Measurements from ENCODE around the gene FCGBP.

The FCGBP gene

GRCh38 chr19:39923862-39924261, 10.6 kb downstream of the FCGBP start:
- no peaks in the 10 kb centered on the region for H3K36me3 ChIP-seq (ENCODE audit: control insufficient read depth in 1 of 2, insufficient read depth in 2 of 2, low read length in 2 of 2)
- no peaks in the 10 kb centered on the region for H3K9me3 ChIP-seq (ENCODE audit: control insufficient read depth in 1 of 2, low read length in 2 of 2)
- no peaks in the 10 kb centered on the region for H3K27me3 ChIP-seq (ENCODE audit: control insufficient read depth in 1 of 2, insufficient read depth in 2 of 2, low read length in 2 of 2)
- no peak overlapping the region for H3K9ac ChIP-seq (ENCODE audit: low read depth in 1 of 2, low read length in 2 of 2)
- no peak overlapping the region for H3K4me3 ChIP-seq (ENCODE audit: low read depth in 1 of 2, low read length in 2 of 2)
- no peak overlapping the region for H3K27ac ChIP-seq (ENCODE audit: low read depth, low read length)
- no peaks in the 10 kb centered on the region for H3K4me1 ChIP-seq (ENCODE audit: control insufficient read depth in 1 of 2, insufficient read depth in 2 of 2, low read length in 2 of 2)

DNA sequence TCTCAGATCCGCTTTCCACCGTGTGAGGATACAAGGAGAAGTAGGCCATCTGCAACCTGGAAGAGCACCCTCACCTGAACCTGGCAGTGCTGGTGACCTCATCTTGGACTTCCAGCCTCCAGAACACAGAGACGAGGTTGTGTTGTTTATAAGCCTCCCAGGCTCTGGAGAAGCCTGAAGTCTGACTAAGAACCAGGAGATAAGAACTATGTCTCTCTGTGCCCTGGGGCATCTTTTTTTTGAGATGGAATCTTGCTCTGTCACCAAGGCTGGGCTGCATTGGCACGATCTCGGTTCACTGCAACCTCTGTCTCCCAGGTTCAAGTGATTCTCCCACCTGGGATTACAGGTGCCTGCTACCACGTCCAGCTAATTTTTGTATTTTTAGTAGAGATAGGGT, 14.5 kb downstream of the FCGBP start:
- no peaks in the 10 kb centered on the region for H3K36me3 ChIP-seq (ENCODE audit: control insufficient read depth in 1 of 2, insufficient read depth in 2 of 2, low read length in 2 of 2)
- no peaks in the 10 kb centered on the region for H3K9me3 ChIP-seq (ENCODE audit: control insufficient read depth in 1 of 2, low read length in 2 of 2)
- no peak overlapping the region for H3K4me3 ChIP-seq (ENCODE audit: low read depth in 1 of 2, low read length in 2 of 2)
- no peak overlapping the region for H3K27ac ChIP-seq (ENCODE audit: low read depth, low read length)
- no peaks in the 10 kb centered on the region for H3K27me3 ChIP-seq (ENCODE audit: control insufficient read depth in 1 of 2, insufficient read depth in 2 of 2, low read length in 2 of 2)
- H3K4me1 ChIP-seq (ENCODE audit: control insufficient read depth in 1 of 2, insufficient read depth in 2 of 2, low read length in 2 of 2), result no peaks in the 10 kb centered on the region
- H3K9ac ChIP-seq (ENCODE audit: low read depth in 1 of 2, low read length in 2 of 2), result no peak overlapping the region

- no peak overlapping the region for H3K9ac ChIP-seq (ENCODE audit: low read depth in 1 of 2, low read length in 2 of 2)
- H3K36me3 ChIP-seq (ENCODE audit: control insufficient read depth in 1 of 2, insufficient read depth in 2 of 2, low read length in 2 of 2), result no peaks in the 10 kb centered on the region
- H3K4me3 ChIP-seq (ENCODE audit: low read depth in 1 of 2, low read length in 2 of 2), result no peak overlapping the region
- no peak overlapping the region for H3K27ac ChIP-seq (ENCODE audit: low read depth, low read length)
- H3K27me3 ChIP-seq (ENCODE audit: control insufficient read depth in 1 of 2, insufficient read depth in 2 of 2, low read length in 2 of 2), result no peaks in the 10 kb centered on the region
- H3K4me1 ChIP-seq (ENCODE audit: control insufficient read depth in 1 of 2, insufficient read depth in 2 of 2, low read length in 2 of 2), result no peaks in the 10 kb centered on the region
- H3K9me3 ChIP-seq (ENCODE audit: control insufficient read depth in 1 of 2, low read length in 2 of 2), result no peaks in the 10 kb centered on the region
Measured at GRCh38 chr19:39918183-39918651, 16.2 kb downstream of the FCGBP start.

- Histone ChIP-seq H3K27me3 (ENCODE audit: control insufficient read depth in 1 of 2, insufficient read depth in 2 of 2, low read length in 2 of 2) (no peaks in the 10 kb centered on the region), H3K4me1 (ENCODE audit: control insufficient read depth in 1 of 2, insufficient read depth in 2 of 2, low read length in 2 of 2) (no peaks in the 10 kb centered on the region), H3K9me3 (ENCODE audit: control insufficient read depth in 1 of 2, low read length in 2 of 2) (no peaks in the 10 kb centered on the region), H3K9ac (ENCODE audit: low read depth in 1 of 2, low read length in 2 of 2) (no peak overlapping the region), H3K36me3 (ENCODE audit: control insufficient read depth in 1 of 2, insufficient read depth in 2 of 2, low read length in 2 of 2) (no peaks in the 10 kb centered on the region), H3K27ac (ENCODE audit: low read depth, low read length) (no peak overlapping the region), H3K4me3 (ENCODE audit: low read depth in 1 of 2, low read length in 2 of 2) (no peak overlapping the region)
Measured at GRCh38 chr19:39917561-39918182, 16.8 kb downstream of the FCGBP start.

- H3K9me3 ChIP-seq (ENCODE audit: control insufficient read depth in 1 of 2, low read length in 2 of 2), result no peaks in the 10 kb centered on the region
- H3K27ac ChIP-seq (ENCODE audit: low read depth, low read length), result no peak overlapping the region
- no peaks in the 10 kb centered on the region for H3K4me1 ChIP-seq (ENCODE audit: control insufficient read depth in 1 of 2, insufficient read depth in 2 of 2, low read length in 2 of 2)
- no peak overlapping the region for H3K9ac ChIP-seq (ENCODE audit: low read depth in 1 of 2, low read length in 2 of 2)
- H3K4me3 ChIP-seq (ENCODE audit: low read depth in 1 of 2, low read length in 2 of 2), result no peak overlapping the region
- no peaks in the 10 kb centered on the region for H3K27me3 ChIP-seq (ENCODE audit: control insufficient read depth in 1 of 2, insufficient read depth in 2 of 2, low read length in 2 of 2)
- H3K36me3 ChIP-seq (ENCODE audit: control insufficient read depth in 1 of 2, insufficient read depth in 2 of 2, low read length in 2 of 2), result no peaks in the 10 kb centered on the region
Measured at GRCh38 chr19:39916851-39917396, 17.5 kb downstream of the FCGBP start.

DNA sequence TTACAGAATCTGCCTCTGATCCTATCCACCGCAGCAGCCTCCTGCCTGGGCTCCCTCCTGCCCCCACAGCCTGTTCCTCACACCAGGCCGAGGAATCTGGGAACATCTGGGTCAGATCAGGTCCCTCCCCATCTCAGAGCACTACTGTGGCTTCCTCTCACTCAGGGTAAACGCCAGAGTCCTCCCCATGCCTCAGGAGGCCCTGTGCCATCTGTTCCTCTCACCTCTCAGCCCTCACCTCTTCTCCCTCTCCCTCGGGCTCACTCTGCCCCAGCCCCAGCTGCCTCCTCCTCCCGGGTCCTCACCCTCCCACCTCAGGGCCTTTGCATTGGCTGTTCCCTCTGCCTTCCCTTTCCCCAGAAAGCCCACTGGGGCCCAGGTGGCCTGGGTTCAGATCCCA, 18.2 kb downstream of the FCGBP start:
- Histone ChIP-seq H3K4me3 (ENCODE audit: low read depth in 1 of 2, low read length in 2 of 2) (no peak overlapping the region), H3K36me3 (ENCODE audit: control insufficient read depth in 1 of 2, insufficient read depth in 2 of 2, low read length in 2 of 2) (no peaks in the 10 kb centered on the region), H3K4me1 (ENCODE audit: control insufficient read depth in 1 of 2, insufficient read depth in 2 of 2, low read length in 2 of 2) (no peaks in the 10 kb centered on the region), H3K9me3 (ENCODE audit: control insufficient read depth in 1 of 2, low read length in 2 of 2) (no peaks in the 10 kb centered on the region), H3K27ac (ENCODE audit: low read depth, low read length) (no peak overlapping the region), H3K27me3 (ENCODE audit: control insufficient read depth in 1 of 2, insufficient read depth in 2 of 2, low read length in 2 of 2) (no peaks in the 10 kb centered on the region), H3K9ac (ENCODE audit: low read depth in 1 of 2, low read length in 2 of 2) (no peak overlapping the region)

- Histone ChIP-seq H3K4me3 (ENCODE audit: low read depth in 1 of 2, low read length in 2 of 2) (no peak overlapping the region), H3K9me3 (ENCODE audit: control insufficient read depth in 1 of 2, low read length in 2 of 2) (no peaks in the 10 kb centered on the region), H3K36me3 (ENCODE audit: control insufficient read depth in 1 of 2, insufficient read depth in 2 of 2, low read length in 2 of 2) (no peaks in the 10 kb centered on the region), H3K27me3 (ENCODE audit: control insufficient read depth in 1 of 2, insufficient read depth in 2 of 2, low read length in 2 of 2) (no peaks in the 10 kb centered on the region), H3K4me1 (ENCODE audit: control insufficient read depth in 1 of 2, insufficient read depth in 2 of 2, low read length in 2 of 2) (no peaks in the 10 kb centered on the region), H3K27ac (ENCODE audit: low read depth, low read length) (no peak overlapping the region), H3K9ac (ENCODE audit: low read depth in 1 of 2, low read length in 2 of 2) (no peak overlapping the region)
Measured at GRCh38 chr19:39915848-39916215, 18.6 kb downstream of the FCGBP start.

- Histone ChIP-seq H3K4me1 (ENCODE audit: control insufficient read depth in 1 of 2, insufficient read depth in 2 of 2, low read length in 2 of 2) (no peaks in the 10 kb centered on the region), H3K27me3 (ENCODE audit: control insufficient read depth in 1 of 2, insufficient read depth in 2 of 2, low read length in 2 of 2) (no peaks in the 10 kb centered on the region), H3K36me3 (ENCODE audit: control insufficient read depth in 1 of 2, insufficient read depth in 2 of 2, low read length in 2 of 2) (no peaks in the 10 kb centered on the region), H3K4me3 (ENCODE audit: low read depth in 1 of 2, low read length in 2 of 2) (no peak overlapping the region), H3K27ac (ENCODE audit: low read depth, low read length) (no peak overlapping the region), H3K9me3 (ENCODE audit: control insufficient read depth in 1 of 2, low read length in 2 of 2) (no peaks in the 10 kb centered on the region), H3K9ac (ENCODE audit: low read depth in 1 of 2, low read length in 2 of 2) (no peak overlapping the region)
Measured at GRCh38 chr19:39915101-39915847, 19.2 kb downstream of the FCGBP start.

- no peak overlapping the region for H3K9ac ChIP-seq (ENCODE audit: low read depth in 1 of 2, low read length in 2 of 2)
- H3K4me3 ChIP-seq (ENCODE audit: low read depth in 1 of 2, low read length in 2 of 2), result peak overlapping the region in 1 of 2 donors; percentile 9
- no peaks in the 10 kb centered on the region for H3K27me3 ChIP-seq (ENCODE audit: control insufficient read depth in 1 of 2, insufficient read depth in 2 of 2, low read length in 2 of 2)
- H3K9me3 ChIP-seq (ENCODE audit: control insufficient read depth in 1 of 2, low read length in 2 of 2), result no peaks in the 10 kb centered on the region
- no peak overlapping the region for H3K27ac ChIP-seq (ENCODE audit: low read depth, low read length)
- H3K36me3 ChIP-seq (ENCODE audit: control insufficient read depth in 1 of 2, insufficient read depth in 2 of 2, low read length in 2 of 2), result no peaks in the 10 kb centered on the region
- H3K4me1 ChIP-seq (ENCODE audit: control insufficient read depth in 1 of 2, insufficient read depth in 2 of 2, low read length in 2 of 2), result no peaks in the 10 kb centered on the region
Measured at GRCh38 chr19:39913682-39914333, 20.6 kb downstream of the FCGBP start.

- Histone ChIP-seq H3K36me3 (ENCODE audit: control insufficient read depth in 1 of 2, insufficient read depth in 2 of 2, low read length in 2 of 2) (no peaks in the 10 kb centered on the region), H3K27ac (ENCODE audit: low read depth, low read length) (no peak overlapping the region), H3K27me3 (ENCODE audit: control insufficient read depth in 1 of 2, insufficient read depth in 2 of 2, low read length in 2 of 2) (no peaks in the 10 kb centered on the region), H3K4me1 (ENCODE audit: control insufficient read depth in 1 of 2, insufficient read depth in 2 of 2, low read length in 2 of 2) (no peaks in the 10 kb centered on the region), H3K9ac (ENCODE audit: low read depth in 1 of 2, low read length in 2 of 2) (no peak overlapping the region), H3K4me3 (ENCODE audit: low read depth in 1 of 2, low read length in 2 of 2) (no peak overlapping the region), H3K9me3 (ENCODE audit: control insufficient read depth in 1 of 2, low read length in 2 of 2) (no peaks in the 10 kb centered on the region)
Measured at GRCh38 chr19:39908803-39909202, 25.6 kb downstream of the FCGBP start.

Data from duodenal mucosa (tissue), 2 donors.